Measurements from ENCODE around the gene EBP.

The EBP gene

GRCh38 chrX:48508400-48509244, 13.0 kb upstream of the EBP start, which contains the start of gene PORCN:
TSS of gene PORCN (plus strand) at chrX:48508992. CDS start at chrX:48509821, 829 bp downstream.
- Histone ChIP-seq H2BK5ac (ENCODE audit: low read depth, low read length, poor library complexity) (peak within 1 kb of the TSS; percentile 42), H3K79me1 (ENCODE audit: low read length) (peaks cover 8% of the 10 kb centered on the region), H4K8ac (ENCODE audit: low read depth, low read length) (peak within 1 kb of the TSS; percentile 82), H3K4me2 (ENCODE audit: low read length) (peak within 1 kb of the TSS; percentile 94), H3K14ac (ENCODE audit: low read length) (peak within 1 kb of the TSS; percentile 70), H2BK12ac (ENCODE audit: low read length) (peak within 1 kb of the TSS; percentile 32), H3K4ac (ENCODE audit: low read depth, low read length) (peak within 1 kb of the TSS; percentile 33), H3K23ac (ENCODE audit: low read length) (no peak within 1 kb of the TSS), H3K79me2 (ENCODE audit: control insufficient read depth, insufficient read depth, low read length, poor library complexity) (no peaks in the 10 kb centered on the region), H3K4me1 (ENCODE audit: control insufficient read depth in 1 of 2, insufficient read depth in 2 of 2, low read length in 2 of 2) (peaks cover 13 to 21% of the 10 kb centered on the region in 2 experiments), H2BK120ac (ENCODE audit: insufficient read depth, low read length, poor library complexity) (peak within 1 kb of the TSS; percentile 44), H3K27ac (ENCODE audit: low read depth, low read length) (peak within 1 kb of the TSS; percentile 38), H4K12ac (ENCODE audit: low read depth, low read length) (no peak within 1 kb of the TSS), H3K9ac (ENCODE audit: low read length) (peak within 1 kb of the TSS; percentile 90), H2AK5ac (ENCODE audit: low read length) (no peak within 1 kb of the TSS), H4K91ac (ENCODE audit: low read depth, low read length) (peak within 1 kb of the TSS; percentile 84), H2AFZ (ENCODE audit: insufficient read depth, low read length, poor library complexity) (peak within 1 kb of the TSS; percentile 30), H3K27me3 (ENCODE audit: insufficient read depth, low read length) (no peaks in the 10 kb centered on the region), H3K36me3 (ENCODE audit: control insufficient read depth in 1 of 2, insufficient read depth in 2 of 2, low read length in 2 of 2) (no peaks in the 10 kb centered on the region), H3K4me3 (ENCODE audit: low read depth, low read length) (peak within 1 kb of the TSS; percentile 78), H3K9me3 (ENCODE audit: insufficient read depth, low read depth, low read length) (peaks cover 2% of the 10 kb centered on the region), H3K18ac (ENCODE audit: low read length) (peak within 1 kb of the TSS; percentile 74)
- no CpG with 5 or more reads among the region's 65 CpGs for whole genome bisulfite sequencing (ENCODE audit: extremely low coverage, insufficient coverage, insufficient read length)
- peak; percentile 32 to 55 for DNase-seq

- peak overlapping the region; percentile 78 for H3K4me3 ChIP-seq (ENCODE audit: low read depth, low read length)
- no peak overlapping the region for H3K4ac ChIP-seq (ENCODE audit: low read depth, low read length)
- peaks cover 17 to 27% of the 10 kb centered on the region in 2 experiments for H3K4me1 ChIP-seq (ENCODE audit: control insufficient read depth in 1 of 2, insufficient read depth in 2 of 2, low read length in 2 of 2)
- no peak overlapping the region for H2AK5ac ChIP-seq (ENCODE audit: low read length)
- H3K36me3 ChIP-seq (ENCODE audit: control insufficient read depth in 1 of 2, insufficient read depth in 2 of 2, low read length in 2 of 2), result no peaks in the 10 kb centered on the region
- peaks cover 2% of the 10 kb centered on the region for H3K9me3 ChIP-seq (ENCODE audit: insufficient read depth, low read depth, low read length)
- H3K27ac ChIP-seq (ENCODE audit: low read depth, low read length), result no peak overlapping the region
- peak overlapping the region; percentile 43 for H3K18ac ChIP-seq (ENCODE audit: low read length)
- DNase-seq, result no peak
- H3K27me3 ChIP-seq (ENCODE audit: insufficient read depth, low read length), result no peaks in the 10 kb centered on the region
- peak overlapping the region; percentile 84 for H4K91ac ChIP-seq (ENCODE audit: low read depth, low read length)
- H3K9ac ChIP-seq (ENCODE audit: low read length), result peak overlapping the region; percentile 70
- no peak overlapping the region for H3K23ac ChIP-seq (ENCODE audit: low read length)
- H3K4me2 ChIP-seq (ENCODE audit: low read length), result peak overlapping the region; percentile 94
- H3K79me1 ChIP-seq (ENCODE audit: low read length), result peaks cover 11% of the 10 kb centered on the region
- H4K12ac ChIP-seq (ENCODE audit: low read depth, low read length), result no peak overlapping the region
- H2AFZ ChIP-seq (ENCODE audit: insufficient read depth, low read length, poor library complexity), result peak overlapping the region; percentile 30
- no CpG with 5 or more reads among the region's 16 CpGs for WGBS (ENCODE audit: extremely low coverage, insufficient coverage, insufficient read length)
- H2BK12ac ChIP-seq (ENCODE audit: low read length), result peak overlapping the region; percentile 32
- peak overlapping the region; percentile 82 for H4K8ac ChIP-seq (ENCODE audit: low read depth, low read length)
- H2BK120ac ChIP-seq (ENCODE audit: insufficient read depth, low read length, poor library complexity), result no peak overlapping the region
- no peaks in the 10 kb centered on the region for H3K79me2 ChIP-seq (ENCODE audit: control insufficient read depth, insufficient read depth, low read length, poor library complexity)
- peak overlapping the region; percentile 42 for H2BK5ac ChIP-seq (ENCODE audit: low read depth, low read length, poor library complexity)
- peak overlapping the region; percentile 49 for H3K14ac ChIP-seq (ENCODE audit: low read length)
These were observed 12.4 kb upstream of the EBP start for GRCh38 chrX:48509245-48509590.

GRCh38 chrX:48509619-48510018, 12.0 kb upstream of the EBP start:
- no peak overlapping the region for H3K27ac ChIP-seq (ENCODE audit: low read depth, low read length)
- H2BK12ac ChIP-seq (ENCODE audit: low read length), result no peak overlapping the region
- WGBS (ENCODE audit: extremely low coverage, insufficient coverage, insufficient read length), result no CpG with 5 or more reads among the region's 11 CpGs
- H3K36me3 ChIP-seq (ENCODE audit: control insufficient read depth in 1 of 2, insufficient read depth in 2 of 2, low read length in 2 of 2), result no peaks in the 10 kb centered on the region
- H2AK5ac ChIP-seq (ENCODE audit: low read length), result no peak overlapping the region
- H2AFZ ChIP-seq (ENCODE audit: insufficient read depth, low read length, poor library complexity), result no peak overlapping the region
- no peaks in the 10 kb centered on the region for H3K79me2 ChIP-seq (ENCODE audit: control insufficient read depth, insufficient read depth, low read length, poor library complexity)
- H3K9me3 ChIP-seq (ENCODE audit: insufficient read depth, low read depth, low read length), result peaks cover 2% of the 10 kb centered on the region
- no peak overlapping the region for H3K18ac ChIP-seq (ENCODE audit: low read length)
- no peak overlapping the region for H2BK120ac ChIP-seq (ENCODE audit: insufficient read depth, low read length, poor library complexity)
- H4K8ac ChIP-seq (ENCODE audit: low read depth, low read length), result no peak overlapping the region
- no peak overlapping the region for H4K91ac ChIP-seq (ENCODE audit: low read depth, low read length)
- no peaks in the 10 kb centered on the region for H3K27me3 ChIP-seq (ENCODE audit: insufficient read depth, low read length)
- peak overlapping the region; percentile 94 for H3K4me2 ChIP-seq (ENCODE audit: low read length)
- H3K14ac ChIP-seq (ENCODE audit: low read length), result no peak overlapping the region
- H2BK5ac ChIP-seq (ENCODE audit: low read depth, low read length, poor library complexity), result no peak overlapping the region
- H3K4me1 ChIP-seq (ENCODE audit: control insufficient read depth in 1 of 2, insufficient read depth in 2 of 2, low read length in 2 of 2), result peaks cover 20 to 29% of the 10 kb centered on the region in 2 experiments
- peaks cover 13% of the 10 kb centered on the region for H3K79me1 ChIP-seq (ENCODE audit: low read length)
- H3K23ac ChIP-seq (ENCODE audit: low read length), result no peak overlapping the region
- H3K4ac ChIP-seq (ENCODE audit: low read depth, low read length), result no peak overlapping the region
- no peak overlapping the region for H4K12ac ChIP-seq (ENCODE audit: low read depth, low read length)
- peak overlapping the region; percentile 78 for H3K4me3 ChIP-seq (ENCODE audit: low read depth, low read length)
- no peak for DNase-seq
- no peak overlapping the region for H3K9ac ChIP-seq (ENCODE audit: low read length)

- WGBS (ENCODE audit: extremely low coverage, insufficient coverage, insufficient read length), result no CpG with 5 or more reads among the region's 4 CpGs
These were observed 10.0 kb upstream of the EBP start for GRCh38 chrX:48511560-48511959.

More at GRCh38 chrX:48511560-48511959, 10.0 kb upstream of the EBP start:
- H3K36me3 ChIP-seq (ENCODE audit: control insufficient read depth in 1 of 2, insufficient read depth in 2 of 2, low read length in 2 of 2), result peaks cover 0 to 2% of the 10 kb centered on the region in 2 experiments
- H3K27me3 ChIP-seq (ENCODE audit: insufficient read depth, low read length), result no peaks in the 10 kb centered on the region
- no peak overlapping the region for H3K23ac ChIP-seq (ENCODE audit: low read length)
- H2BK120ac ChIP-seq (ENCODE audit: insufficient read depth, low read length, poor library complexity), result no peak overlapping the region
- peaks cover 2% of the 10 kb centered on the region for H3K9me3 ChIP-seq (ENCODE audit: insufficient read depth, low read depth, low read length)
- H4K8ac ChIP-seq (ENCODE audit: low read depth, low read length), result no peak overlapping the region
- peaks cover 28 to 42% of the 10 kb centered on the region in 2 experiments for H3K4me1 ChIP-seq (ENCODE audit: control insufficient read depth in 1 of 2, insufficient read depth in 2 of 2, low read length in 2 of 2)
- peaks cover 19% of the 10 kb centered on the region for H3K79me1 ChIP-seq (ENCODE audit: low read length)
- H3K79me2 ChIP-seq (ENCODE audit: control insufficient read depth, insufficient read depth, low read length, poor library complexity), result no peaks in the 10 kb centered on the region
- no peak overlapping the region for H3K18ac ChIP-seq (ENCODE audit: low read length)
- H2BK12ac ChIP-seq (ENCODE audit: low read length), result no peak overlapping the region
- no peak overlapping the region for H3K9ac ChIP-seq (ENCODE audit: low read length)
- H4K12ac ChIP-seq (ENCODE audit: low read depth, low read length), result no peak overlapping the region
- no peak overlapping the region for H3K14ac ChIP-seq (ENCODE audit: low read length)
- no peak overlapping the region for H3K27ac ChIP-seq (ENCODE audit: low read depth, low read length)
- no peak overlapping the region for H3K4me2 ChIP-seq (ENCODE audit: low read length)
- no peak overlapping the region for H4K91ac ChIP-seq (ENCODE audit: low read depth, low read length)
- H2BK5ac ChIP-seq (ENCODE audit: low read depth, low read length, poor library complexity), result no peak overlapping the region
- no peak overlapping the region for H2AK5ac ChIP-seq (ENCODE audit: low read length)
- H3K4me3 ChIP-seq (ENCODE audit: low read depth, low read length), result no peak overlapping the region
- no peak overlapping the region for H3K4ac ChIP-seq (ENCODE audit: low read depth, low read length)
- DNase-seq, result peak in 1 of 2 donors; percentile 51
- no peak overlapping the region for H2AFZ ChIP-seq (ENCODE audit: insufficient read depth, low read length, poor library complexity)

All from trophoblast cell (in vitro differentiated cells and primary cell).